GM12873 (cell line): ENCODE measurements around the gene KIN.

ENCODE experiments used
- TF ChIP-seq, protein P1 (sequence below): IDR thresholded peaks from 2 replicates; pipeline ENCODE4 v1.5.1; 2012; ENCODE audit warnings: low read depth, mild to moderate bottlenecking, moderate library complexity, low read length, control low read depth; ENCODE audit not compliant: insufficient read depth; ENCODE audit errors: missing control alignments

Gene KIN

DNA sequence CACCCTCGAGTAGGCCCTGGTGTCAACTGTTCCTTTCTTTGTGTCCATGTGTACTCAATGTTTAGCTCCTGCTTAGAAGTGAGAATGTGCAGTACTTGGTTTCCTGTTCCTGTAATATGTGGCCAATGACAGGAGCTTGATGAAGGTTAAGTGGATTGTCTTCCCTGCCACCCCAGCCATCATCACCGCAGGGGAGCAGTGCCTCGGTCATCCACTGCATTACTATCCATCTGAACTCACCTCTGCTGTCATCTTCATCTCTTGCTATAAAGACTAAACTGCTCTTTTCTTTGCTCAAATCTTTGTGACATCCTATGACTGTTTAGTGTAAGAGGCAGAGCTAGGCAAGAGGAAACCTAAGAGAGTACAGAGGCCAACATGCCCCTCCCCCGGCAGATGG is 69.1 kb downstream of the KIN start:
- TF ChIP-seq, protein P1, sequence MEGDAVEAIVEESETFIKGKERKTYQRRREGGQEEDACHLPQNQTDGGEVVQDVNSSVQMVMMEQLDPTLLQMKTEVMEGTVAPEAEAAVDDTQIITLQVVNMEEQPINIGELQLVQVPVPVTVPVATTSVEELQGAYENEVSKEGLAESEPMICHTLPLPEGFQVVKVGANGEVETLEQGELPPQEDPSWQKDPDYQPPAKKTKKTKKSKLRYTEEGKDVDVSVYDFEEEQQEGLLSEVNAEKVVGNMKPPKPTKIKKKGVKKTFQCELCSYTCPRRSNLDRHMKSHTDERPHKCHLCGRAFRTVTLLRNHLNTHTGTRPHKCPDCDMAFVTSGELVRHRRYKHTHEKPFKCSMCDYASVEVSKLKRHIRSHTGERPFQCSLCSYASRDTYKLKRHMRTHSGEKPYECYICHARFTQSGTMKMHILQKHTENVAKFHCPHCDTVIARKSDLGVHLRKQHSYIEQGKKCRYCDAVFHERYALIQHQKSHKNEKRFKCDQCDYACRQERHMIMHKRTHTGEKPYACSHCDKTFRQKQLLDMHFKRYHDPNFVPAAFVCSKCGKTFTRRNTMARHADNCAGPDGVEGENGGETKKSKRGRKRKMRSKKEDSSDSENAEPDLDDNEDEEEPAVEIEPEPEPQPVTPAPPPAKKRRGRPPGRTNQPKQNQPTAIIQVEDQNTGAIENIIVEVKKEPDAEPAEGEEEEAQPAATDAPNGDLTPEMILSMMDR = no peak

DNA sequence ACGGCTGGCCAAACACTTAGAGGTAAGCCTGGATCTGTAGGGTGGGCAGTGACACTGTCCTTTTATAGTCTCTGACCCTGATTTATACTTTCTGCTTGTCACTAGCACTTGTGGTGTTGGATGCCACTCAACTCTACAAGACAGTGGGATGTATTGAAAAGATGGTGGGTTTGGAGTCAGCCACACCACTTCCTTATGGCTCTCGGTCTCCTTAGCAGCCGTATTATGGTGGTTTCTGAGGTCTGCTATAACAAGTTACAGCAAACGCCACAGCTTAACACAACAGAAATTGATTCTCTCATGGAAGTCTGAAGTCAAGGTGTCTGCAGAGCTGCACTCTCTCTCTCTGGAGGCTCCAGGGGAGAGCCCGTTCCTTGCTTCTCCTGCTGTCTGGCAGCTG is 70.0 kb downstream of the KIN start:
- TF ChIP-seq, protein P1 = no peak

DNA sequence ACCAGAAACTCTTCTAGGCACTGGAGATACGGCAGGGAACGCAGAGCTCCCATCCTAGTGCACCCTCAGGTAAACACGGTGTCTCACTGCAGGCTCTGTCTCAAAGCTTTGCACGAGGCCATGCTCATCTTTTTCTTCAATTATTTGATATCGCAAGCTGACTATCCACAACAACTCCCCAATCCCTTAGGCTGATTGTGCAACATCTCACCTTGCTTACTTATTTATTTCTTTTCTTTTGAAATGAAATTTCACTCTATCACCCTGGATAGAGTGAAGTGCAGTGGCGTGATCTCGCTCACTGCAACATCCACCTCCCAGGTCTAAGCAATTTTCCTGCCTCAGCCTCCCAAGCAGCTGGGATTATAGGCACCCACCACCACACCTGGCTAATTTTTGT is 72.3 kb downstream of the KIN start:
- TF ChIP-seq, protein P1 = no peak

DNA sequence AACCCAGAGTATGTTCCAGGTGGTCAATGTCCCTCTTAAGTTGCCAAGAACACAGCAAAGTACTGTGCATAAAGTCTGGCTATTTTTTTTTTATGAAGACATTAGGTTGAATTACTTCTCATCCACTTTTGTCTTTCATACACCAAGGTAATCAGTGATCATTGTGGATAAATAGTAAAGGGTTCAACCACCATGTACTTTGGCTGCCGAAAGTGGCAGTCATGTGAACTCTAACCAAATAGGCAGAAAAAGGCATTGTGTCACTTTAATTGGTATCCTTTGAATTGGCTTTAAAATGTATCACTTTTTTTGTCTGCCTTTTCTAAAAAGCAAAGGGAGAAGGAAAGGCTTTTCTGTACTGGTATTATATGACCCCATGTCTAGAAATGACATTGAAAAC is 77.3 kb downstream of the KIN start:
- TF ChIP-seq, protein P1 = no peak

DNA sequence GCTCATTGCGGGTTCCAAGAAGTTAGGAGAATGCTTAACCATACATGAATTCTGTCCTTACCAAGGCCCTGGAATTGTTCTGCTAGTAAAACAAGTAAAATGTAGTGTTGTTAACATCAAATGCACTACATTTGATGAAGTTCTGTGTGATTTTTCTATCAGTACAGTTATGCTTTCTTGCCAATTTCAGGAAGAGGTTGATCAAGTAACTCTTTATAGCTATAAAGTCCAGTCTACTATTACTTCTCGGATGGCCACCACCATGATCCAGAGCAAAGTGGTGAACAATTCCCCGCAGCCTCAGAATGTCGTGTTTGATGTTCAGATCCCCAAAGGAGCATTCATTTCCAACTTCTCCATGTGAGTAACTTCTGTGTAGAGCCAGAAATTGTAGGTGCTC is 79.0 kb downstream of the KIN start:
- TF ChIP-seq, protein P1 = no peak

DNA sequence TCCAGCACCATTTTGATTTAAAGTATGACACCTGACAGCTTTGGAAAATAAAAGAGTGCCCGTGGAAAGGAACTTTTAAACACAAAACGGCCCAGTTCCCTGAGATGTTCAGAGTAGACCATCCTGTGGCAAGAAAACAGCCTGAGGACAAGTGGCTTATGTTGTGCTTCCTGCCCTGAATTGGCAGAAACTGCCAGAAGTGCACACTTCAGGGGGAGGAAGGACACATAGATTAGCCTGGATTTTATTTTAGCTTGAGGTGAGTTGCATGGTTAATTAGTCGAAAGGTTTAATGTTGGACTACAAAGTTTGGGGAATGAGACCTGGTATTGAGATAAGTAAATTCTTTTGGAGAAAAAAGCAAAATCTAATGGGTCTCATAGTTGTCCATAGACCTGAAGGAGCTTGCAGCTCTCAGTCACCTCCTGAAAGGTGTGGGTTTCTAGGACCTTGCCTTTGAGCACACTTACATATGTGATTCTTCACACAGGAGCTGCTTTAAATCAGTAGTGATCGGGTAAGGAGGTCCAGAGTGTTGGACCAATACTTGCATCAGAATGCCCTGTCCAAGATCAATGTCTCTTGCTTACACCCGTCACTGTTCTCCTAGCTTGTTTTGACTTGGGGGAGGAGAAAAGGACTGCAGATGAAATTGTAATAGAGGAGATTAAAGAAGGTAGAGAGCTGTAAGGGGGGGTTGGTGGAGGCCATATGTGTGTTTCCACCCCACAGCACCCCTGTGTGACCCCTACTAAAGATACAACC is 79.8 kb downstream of the KIN start:
- TF ChIP-seq, protein P1 = no peak

DNA sequence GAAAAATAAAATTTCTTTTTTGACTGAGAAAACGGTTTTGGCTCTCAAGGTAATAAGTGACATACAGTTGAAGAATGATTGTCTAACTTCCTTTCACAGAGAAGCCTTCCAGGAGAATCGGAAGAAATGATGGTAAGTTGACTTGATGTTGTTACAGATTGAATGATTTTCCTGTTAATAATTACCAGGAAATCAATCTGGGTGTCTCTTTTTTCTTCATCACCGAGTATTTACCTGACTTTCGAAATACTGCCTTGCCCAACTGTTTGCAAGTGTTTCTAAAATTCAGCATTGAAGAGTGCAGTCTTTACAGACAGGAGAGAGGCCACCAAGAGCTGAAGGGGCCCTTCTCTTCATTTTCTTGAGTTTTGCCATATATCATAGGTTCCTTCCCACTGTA is 80.7 kb downstream of the KIN start:
- TF ChIP-seq, protein P1 = no peak
